Kidney (tissue), 14 donors: ENCODE measurements around the gene FAM171A1. TPM values are rescaled to one million over a fixed set of nuclear protein-coding genes. Genes with fewer than 3 reads are reported as not detected.

Experiments used
- DNase-seq, 5 donors: peaks; one replicate each; pipeline ENCODE4 v3.0.0-alpha.2; 2013 to 2020
- FAIRE-seq: peaks from 2 replicates; lab custom pipeline; 2012; peaks lifted over from hg19 to GRCh38; lab: Jason Lieb, UNC
- H3K27ac ChIP-seq, 2 donors: one replicate each; pipeline ENCODE4 v1.7.0; 2013; ENCODE audit warnings: low read depth in 2 of 2, low read length in 2 of 2, inconsistent platforms in 1 of 2
- H3K27me3 ChIP-seq: one replicate; pipeline ENCODE4 v1.7.1; 2013; ENCODE audit warnings: low read length, inconsistent platforms; ENCODE audit not compliant: control insufficient read depth, insufficient read depth
- H3K36me3 ChIP-seq, 3 donors: one replicate each; pipeline versions ENCODE4 v1.7.0 to v1.7.1; 2013; ENCODE audit warnings: low read length in 3 of 3, control low read depth in 1 of 3, inconsistent platforms in 1 of 3; ENCODE audit not compliant: insufficient read depth in 3 of 3, control insufficient read depth in 2 of 3
- H3K4me1 ChIP-seq, 3 donors: one replicate each; pipeline versions ENCODE4 v1.7.0 to v1.7.1; 2013; ENCODE audit warnings: low read length in 3 of 3, inconsistent platforms in 1 of 3, low read depth in 1 of 3; ENCODE audit not compliant: control insufficient read depth in 2 of 3, insufficient read depth in 2 of 3
- H3K4me3 ChIP-seq, 3 donors: one replicate each; pipeline versions ENCODE4 v1.7.0 to v1.8.1; 2013; ENCODE audit warnings: low read length in 3 of 3, control low read depth in 1 of 3, inconsistent platforms in 1 of 3
- H3K9ac ChIP-seq, 3 donors: one replicate each; pipeline versions ENCODE4 v1.7.0 to v1.7.1; 2013; ENCODE audit warnings: low read length in 3 of 3, control low read depth in 1 of 3, inconsistent platforms in 1 of 3
- H3K9me3 ChIP-seq, 3 donors: one replicate each; pipeline versions ENCODE4 v1.7.0 to v1.7.1; 2013; ENCODE audit warnings: low read length in 3 of 3, control low read depth in 1 of 3, inconsistent platforms in 1 of 3; ENCODE audit not compliant: control insufficient read depth in 2 of 3, insufficient read depth in 1 of 3
- CTCF ChIP-seq: IDR thresholded peaks from 3 replicates; pipeline ENCODE4 v1.5.1; 2012; ENCODE audit warnings: mild to moderate bottlenecking, moderate library complexity, borderline replicate concordance; ENCODE audit not compliant: insufficient read depth; ENCODE audit errors: extremely low read depth
- intact Hi-C: fragments of 100-400 bp; cut with DNase I; formaldehyde crosslinking; loops from one replicate; pipeline ENCODE4 v1.11.1; 2022
- polyA plus RNA-seq: library from polyadenylated mRNA; stranded (reverse); fragments of 350-450 nt; fragmentation: Illumina TruSeq; extraction: RNeasy Lipid Tissue Mini Kit (QIAGEN cat#74804); gene quantifications from one replicate; pipeline ENCODE4 v1.2.3, GENCODE V29; 2014; ENCODE audit warnings: low read depth, low replicate concordance; ENCODE audit not compliant: insufficient read depth
- total RNA-seq: library from RNA; stranded (reverse); fragmentation: NEBNext Ultra II Directional; extraction: Animal tissue kit (Norgen Biotek cat#: 25700); gene quantifications from one replicate; pipeline ENCODE4 v1.2.1, GENCODE V29; 2021
- donor health status: control.
- donor health status: control.
- donor health status: control.
- donor health status: control.
- donor health status: control.
- donor health status: DM: yes; HTN: yes; CAD: no.
- donor health status: Normal renal cell carcinoma (clear cell type).

Gene FAM171A1
- total and polyA plus RNA-seq, 2 donors from 2014 or later = 30.4 to 53.0 TPM

- no peak for FAIRE-seq
These were observed 128.7 kb downstream of the FAM171A1 start for GRCh38 chr10:15242261-15242840.

GRCh38 chr10:15241306-15241705, 129.8 kb downstream of the FAM171A1 start:
- H3K27ac ChIP-seq = no peak overlapping the region
- H3K4me3 ChIP-seq = no peak overlapping the region
- H3K9me3 ChIP-seq = no peaks in the 10 kb centered on the region
- DNase-seq (no peak), FAIRE-seq (no peak)
- intact Hi-C loops = no loop called here
- H3K27me3 ChIP-seq = no peaks in the 10 kb centered on the region
- H3K4me1 ChIP-seq = peaks cover 0 to 5% (median 0%) of the 10 kb centered on the region in 3 donors
- H3K9ac ChIP-seq = no peak overlapping the region
- TF ChIP-seq CTCF = no peak
- H3K36me3 ChIP-seq = no peaks in the 10 kb centered on the region

More at GRCh38 chr10:15242261-15242840, 128.7 kb downstream of the FAM171A1 start:
- Histone ChIP-seq H3K9ac (no peak overlapping the region), H3K27me3 (no peaks in the 10 kb centered on the region), H3K27ac (no peak overlapping the region), H3K9me3 (no peaks in the 10 kb centered on the region), H3K36me3 (no peaks in the 10 kb centered on the region), H3K4me3 (no peak overlapping the region), H3K4me1 (peaks cover 0 to 5% (median 0%) of the 10 kb centered on the region in 3 donors)
- intact Hi-C loops = no loop called here
- TF ChIP-seq CTCF = no peak
- DNase-seq = peak in 4 of 5 donors; percentile 46 to 62 (median 53)

- DNase-seq (peak in 3 of 5 donors; percentile 33 to 63 (median 60)), FAIRE-seq (no peak)
- H3K4me3 ChIP-seq = no peak overlapping the region
- intact Hi-C loops = no loop called here
- H3K9me3 ChIP-seq = no peaks in the 10 kb centered on the region
- H3K27me3 ChIP-seq = no peaks in the 10 kb centered on the region
- H3K36me3 ChIP-seq = no peaks in the 10 kb centered on the region
- H3K9ac ChIP-seq = no peak overlapping the region
- H3K27ac ChIP-seq = no peak overlapping the region
- peaks cover 0 to 5% (median 0%) of the 10 kb centered on the region in 3 donors for H3K4me1 ChIP-seq
- TF ChIP-seq CTCF = no peak
These were observed 132.3 kb downstream of the FAM171A1 start for GRCh38 chr10:15238555-15239335.
